GM18526 (cell line): Measurements from ENCODE around the gene SESN1.

Experiments used
- POLR2A ChIP-seq: IDR thresholded peaks from 3 replicates; pipeline ENCODE4 v1.6.1; 2011; ENCODE audit not compliant: insufficient read length; ENCODE audit errors: extremely low read depth

SESN1 gene

GRCh38 chr6:109073344-109074132, 21.1 kb downstream of the SESN1 start:
- TF ChIP-seq POLR2A = no peak

DNA sequence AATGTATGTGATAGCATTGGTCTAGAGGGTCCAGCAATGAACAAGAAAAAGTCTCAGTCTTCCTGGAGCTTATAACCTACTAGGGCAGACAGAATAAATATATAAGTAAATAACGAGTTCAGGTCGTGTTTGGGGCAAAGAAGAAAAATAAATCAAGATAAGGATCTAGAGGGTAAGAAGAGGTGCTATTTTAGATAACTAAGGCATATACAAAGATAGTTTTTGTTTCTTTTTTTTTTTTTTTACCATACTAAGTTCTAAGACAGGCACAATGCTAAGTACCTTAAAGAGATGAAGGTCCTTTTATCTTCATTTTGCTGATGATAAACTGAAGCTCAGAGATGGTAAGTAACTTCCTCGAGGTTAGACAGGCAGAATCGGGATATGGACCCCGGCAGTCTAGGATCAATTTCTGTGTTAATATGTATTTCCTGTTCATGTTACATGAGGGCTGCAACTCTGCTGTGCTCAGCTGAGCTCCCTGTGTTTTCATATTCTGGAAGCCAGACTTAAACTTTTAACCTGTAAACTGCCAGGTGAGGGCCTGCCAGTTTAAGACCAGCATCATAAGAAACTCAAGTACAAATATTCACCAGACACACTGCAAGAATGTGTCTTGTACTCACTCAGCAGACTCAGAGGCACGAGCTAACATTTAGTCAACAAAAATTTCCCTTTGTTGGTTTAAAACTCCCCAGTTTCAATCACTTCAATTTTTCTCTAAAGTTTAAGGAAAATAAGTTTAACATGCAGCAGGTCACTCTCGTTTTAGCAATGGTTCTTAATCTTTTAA, 23.3 kb downstream of the SESN1 start:
- no peak for TF ChIP-seq POLR2A

DNA sequence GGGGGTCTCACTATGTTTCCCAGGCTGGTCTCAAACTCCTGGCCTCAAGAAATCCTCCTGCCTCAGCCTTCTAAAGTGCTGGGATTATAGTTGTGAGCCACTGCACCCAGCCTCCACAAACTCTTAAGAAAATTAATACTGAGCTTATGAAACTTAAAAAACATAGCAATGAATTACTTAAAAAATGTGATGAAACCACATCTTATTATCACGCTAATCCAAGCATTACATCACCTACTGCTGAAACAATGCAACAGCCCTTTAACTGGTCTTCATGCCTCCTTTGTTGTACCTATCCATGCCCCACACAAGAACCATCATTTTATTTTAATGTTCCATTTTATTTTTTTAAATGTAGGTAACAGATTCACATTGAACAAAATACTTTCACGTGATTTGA, 24.9 kb downstream of the SESN1 start:
- no peak for TF ChIP-seq POLR2A

DNA sequence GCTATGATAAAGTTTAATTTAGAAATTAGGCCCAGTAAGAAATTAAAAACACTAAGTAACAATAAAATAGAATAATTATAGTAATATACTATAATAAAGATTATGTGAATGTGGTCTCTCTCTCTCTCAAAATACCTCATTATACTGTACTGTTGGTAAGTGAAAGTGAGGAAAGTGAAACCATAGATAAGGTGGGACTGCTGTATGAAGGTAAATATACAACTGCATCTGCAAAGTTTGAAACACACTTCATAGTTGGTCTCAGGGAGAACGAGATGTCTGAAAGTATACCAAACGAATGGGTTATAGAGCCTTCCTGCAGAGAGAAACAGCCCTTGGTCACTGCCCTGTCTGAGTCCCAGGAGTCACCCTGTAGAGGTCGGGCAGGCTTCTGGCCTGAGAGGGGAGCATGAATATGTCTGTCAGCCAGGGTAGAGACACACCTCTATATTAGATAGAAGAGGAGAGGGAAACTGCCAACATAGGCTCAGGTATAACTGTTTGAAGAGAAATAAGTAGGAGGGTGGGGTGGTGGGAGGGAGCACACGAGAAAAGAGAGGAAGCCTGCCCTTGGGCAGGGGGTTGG, 31.8 kb downstream of the SESN1 start:
- TF ChIP-seq POLR2A = no peak

DNA sequence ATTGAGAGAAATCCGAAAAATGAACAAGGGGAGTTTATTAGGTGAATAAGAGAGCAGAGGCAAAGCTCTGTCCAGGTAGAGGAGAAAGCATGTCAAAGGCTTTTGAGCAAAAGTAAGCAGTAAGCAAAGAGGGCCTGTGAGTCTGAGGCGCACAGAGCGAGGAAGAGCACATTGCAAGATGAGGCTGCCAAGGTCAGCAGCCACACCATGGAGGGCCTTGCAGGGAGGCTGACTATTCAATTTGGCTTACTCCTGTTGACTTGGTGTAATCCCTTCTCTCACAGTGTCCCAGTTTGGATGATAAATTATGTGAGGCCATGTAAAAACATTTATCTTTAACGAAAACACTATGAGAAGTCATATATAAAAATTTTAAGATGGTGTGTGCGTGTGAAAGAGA, 32.4 kb downstream of the SESN1 start:
- TF ChIP-seq POLR2A = no peak

DNA sequence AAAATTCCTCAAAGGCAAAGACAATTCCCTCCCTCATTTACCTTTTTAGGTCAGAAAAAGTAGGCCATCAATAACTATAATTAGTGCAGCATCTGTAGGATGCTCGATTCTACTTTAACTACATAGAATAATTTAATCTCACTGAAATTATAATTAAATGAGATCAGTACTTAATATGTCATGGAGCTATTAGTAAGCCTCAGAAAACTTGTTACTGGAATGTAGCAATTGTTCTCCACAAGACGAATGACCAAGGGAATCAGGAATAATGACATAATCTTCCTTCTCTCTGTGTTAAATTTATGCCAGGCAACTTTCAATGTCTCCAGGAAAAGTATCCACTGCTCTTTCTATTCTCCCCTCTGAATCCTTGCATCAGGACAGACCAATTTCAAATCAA, 34.1 kb downstream of the SESN1 start:
- TF ChIP-seq POLR2A = no peak

GRCh38 chr6:109059571-109060021, 35.0 kb downstream of the SESN1 start:
- no peak for TF ChIP-seq POLR2A

DNA sequence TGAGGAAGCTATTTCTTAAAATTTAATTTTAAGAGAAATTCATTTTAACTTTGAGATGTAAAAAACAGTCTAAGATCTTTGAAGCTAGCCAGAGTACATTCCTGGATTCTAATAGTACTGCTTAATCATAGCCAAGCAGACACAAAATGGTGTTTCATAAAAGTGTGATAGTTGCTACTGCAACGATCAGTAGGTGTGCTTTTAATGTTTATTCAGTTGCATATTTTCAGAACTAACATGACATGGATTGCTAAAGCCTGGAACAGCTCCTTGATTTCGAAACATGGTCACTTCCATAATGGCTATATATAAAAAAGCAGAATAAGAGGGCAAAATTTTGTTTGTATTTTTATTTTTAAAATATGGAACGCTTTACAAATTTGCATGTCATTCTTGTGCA, 35.5 kb downstream of the SESN1 start:
- no peak for TF ChIP-seq POLR2A

- TF ChIP-seq POLR2A = no peak
These were observed 36.0 kb downstream of the SESN1 start for GRCh38 chr6:109058620-109059019.

DNA sequence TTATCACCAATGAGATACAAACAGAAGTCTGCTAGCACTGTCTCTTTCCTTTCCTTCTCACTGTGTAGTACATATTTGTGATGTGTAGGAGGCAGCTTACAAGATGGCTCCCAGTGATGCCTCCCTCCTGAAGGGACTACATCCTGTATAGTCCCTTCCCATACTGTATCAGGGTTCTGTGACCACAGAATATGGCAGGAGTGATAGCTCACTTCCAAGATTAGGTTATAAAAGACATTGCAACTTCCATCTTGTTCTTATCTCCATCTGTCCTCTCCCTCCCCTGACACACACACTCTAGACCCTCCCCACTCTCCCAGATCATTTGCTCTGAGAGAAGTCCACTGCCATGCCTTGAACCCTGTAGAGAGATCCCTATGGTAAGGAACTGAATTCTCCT, 38.0 kb downstream of the SESN1 start:
- no peak for TF ChIP-seq POLR2A

DNA sequence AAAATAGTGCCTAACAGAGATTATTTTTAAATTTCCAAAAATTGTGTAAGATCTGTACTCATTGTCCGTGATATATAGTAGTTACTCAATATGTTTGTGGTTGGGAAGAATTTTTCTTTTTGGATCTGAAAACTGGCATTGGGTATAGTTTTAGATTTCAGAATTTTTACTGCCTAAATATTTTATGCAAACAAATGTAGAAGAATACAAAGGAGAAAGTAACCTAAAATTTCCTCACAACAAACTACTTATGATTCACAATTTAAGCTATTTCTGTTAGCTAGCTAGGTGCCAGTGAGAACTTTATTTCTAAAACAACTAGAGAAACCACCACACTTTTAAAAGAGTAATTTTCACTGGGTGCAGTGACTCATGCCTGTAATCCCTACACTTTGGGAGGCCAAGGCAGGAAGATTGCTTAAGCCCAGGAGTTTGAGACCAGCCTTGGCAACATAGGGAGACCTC, 38.8 kb downstream of the SESN1 start:
- no peak for TF ChIP-seq POLR2A

DNA sequence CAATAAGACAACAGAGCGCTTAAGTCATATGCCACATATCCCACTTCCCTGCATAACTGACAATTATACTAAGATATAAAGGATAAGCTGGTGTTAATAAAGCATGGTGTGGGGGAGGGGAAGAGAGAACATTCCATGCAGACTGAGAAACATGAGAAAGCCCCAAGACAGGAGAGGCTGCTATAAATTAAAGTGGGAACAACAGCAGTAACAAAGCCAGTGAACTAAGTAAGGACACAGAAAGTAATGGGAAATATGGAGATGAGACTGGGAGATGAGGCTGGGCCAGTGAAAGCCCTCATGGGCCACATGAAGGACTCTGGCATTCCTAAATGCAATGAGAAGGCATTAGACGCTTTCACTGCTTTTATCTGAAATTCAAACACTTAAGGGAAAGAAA, 41.3 kb downstream of the SESN1 start:
- no peak for TF ChIP-seq POLR2A

DNA sequence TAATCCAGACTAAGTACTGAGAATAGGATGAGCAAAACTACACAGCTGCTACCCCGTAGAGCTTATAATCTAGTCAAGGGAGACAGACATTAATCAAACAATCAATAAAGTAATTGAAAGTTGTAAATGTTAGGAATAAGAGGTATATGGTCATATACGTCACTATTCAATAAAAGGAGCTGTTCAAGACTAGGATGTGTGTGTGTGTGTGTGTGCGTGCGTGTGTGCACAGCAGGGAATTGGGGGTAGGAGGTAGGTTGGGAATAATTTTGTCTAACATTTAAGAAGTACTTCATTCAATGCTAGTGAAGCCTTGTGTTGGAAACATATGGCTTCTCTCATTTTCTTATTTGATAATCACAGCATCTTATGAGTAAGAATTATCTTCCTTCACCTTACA, 41.8 kb downstream of the SESN1 start:
- no peak for TF ChIP-seq POLR2A

GRCh38 chr6:109052018-109052651, 42.5 kb downstream of the SESN1 start:
- no peak for TF ChIP-seq POLR2A

GRCh38 chr6:109051301-109052017, 43.2 kb downstream of the SESN1 start:
- TF ChIP-seq POLR2A = no peak
